Measurements from ENCODE around the gene PATE4. TPM values are rescaled to one million over a fixed set of nuclear protein-coding genes. Genes with fewer than 3 reads are reported as not detected.

The PATE4 gene
- polyA plus RNA-seq, 1 experiment: not detected

GRCh38 chr11:125886997-125887372 is 53.9 kb downstream of the PATE4 start:
- Histone ChIP-seq H3K27me3 (ENCODE audit: control insufficient read depth, insufficient read depth, low read length) (no peaks in the 10 kb centered on the region), H3K4me3 (ENCODE audit: low read depth, low read length) (peak overlapping the region; percentile 91), H3K27ac (ENCODE audit: low read depth, low read length) (peak overlapping the region; percentile 75), H3K9me3 (ENCODE audit: control insufficient read depth, insufficient read depth, low read length) (peaks cover 7% of the 10 kb centered on the region)
- TF ChIP-seq CTCF (IDR thresholded peaks at IDR 0.05; ENCODE audit: low read depth, low read length): no peak
- CTCF ChIA-PET: interaction anchor here (0.8 to 1.4 kb wide), 3 partner anchors 12 to 36 kb away, joined by 3 to 7 read pairs (median 4); partner anchors contain the start of gene PUS3
- POLR2A ChIA-PET: interaction anchor here (0.8 to 1.7 kb wide), 2 partner anchors 16 to 231 kb away, joined by 3 to 16 read pairs; partner anchors contain the start of gene PUS3
- no peak for DNase-seq (ENCODE audit: low read depth, low spot score)

GRCh38 chr11:125887373-125888324 is 54.5 kb downstream of the PATE4 start, which contains the start of gene HYLS1:
Gene HYLS1 (plus strand): TSS chr11:125887668. CDS start chr11:125899369, 11,701 bp downstream.
- H3K4me3 ChIP-seq (ENCODE audit: low read depth, low read length): peak within 1 kb of the TSS; percentile 91
- peak; percentile 25 for TF ChIP-seq CTCF (IDR thresholded peaks at IDR 0.05; ENCODE audit: low read depth, low read length)
- ChIA-PET POLR2A (interaction anchor here (0.8 to 1.7 kb wide), 3 partner anchors 15 to 262 kb away, joined by 3 to 16 read pairs (median 5); partner anchors contain the start of gene PUS3), CTCF (interaction anchor here (0.6 to 1.4 kb wide), 6 partner anchors 10 to 1712 kb away, joined by 3 to 4 read pairs (median 3); partner anchors contain the start of gene PUS3)
- peaks cover 7% of the 10 kb centered on the region for H3K9me3 ChIP-seq (ENCODE audit: control insufficient read depth, insufficient read depth, low read length)
- H3K27me3 ChIP-seq (ENCODE audit: control insufficient read depth, insufficient read depth, low read length): no peaks in the 10 kb centered on the region
- peak; percentile 92 for DNase-seq (ENCODE audit: low read depth, low spot score)
- peak within 1 kb of the TSS; percentile 75 for H3K27ac ChIP-seq (ENCODE audit: low read depth, low read length)

Other genes starting within 250 kb of the PATE4 start
- 382 and 401 TPM in 2 replicates for gene STT3A, start 240.5 kb upstream of the PATE4 start, polyA plus RNA-seq (2011; rRNA removed)
- 20.8 and 33.2 TPM in 2 replicates for gene CHEK1, start 208.2 kb upstream of the PATE4 start, polyA plus RNA-seq (2011; rRNA removed)
- gene ACRV1, start 152.5 kb upstream of the PATE4 start, polyA plus RNA-seq (2011; rRNA removed): not detected in 2 replicates
- not detected in 2 replicates for gene PATE1, start 87.0 kb upstream of the PATE4 start, polyA plus RNA-seq (2011; rRNA removed)
- gene PATE2, start 54.5 kb upstream of the PATE4 start, polyA plus RNA-seq (2011; rRNA removed): not detected in 2 replicates
- gene PATE3, start 45.2 kb upstream of the PATE4 start, polyA plus RNA-seq (2011; rRNA removed): not detected in 2 replicates
- 5.0 and 7.0 TPM in 2 replicates for gene HYLS1, start 54.4 kb downstream of the PATE4 start, polyA plus RNA-seq (2011; rRNA removed)
- gene PUS3, start 69.9 kb downstream of the PATE4 start, polyA plus RNA-seq (2011; rRNA removed): 9.5 and 13.2 TPM in 2 replicates
- not detected in 2 replicates for gene DDX25, start 71.2 kb downstream of the PATE4 start, polyA plus RNA-seq (2011; rRNA removed)
- gene VSIG10L2, start 112.7 kb downstream of the PATE4 start, polyA plus RNA-seq (2011; rRNA removed): not detected in 2 replicates
- gene CDON, start 229.6 kb downstream of the PATE4 start, polyA plus RNA-seq (2011; rRNA removed): 2.6 and 4.0 TPM in 2 replicates

Data from AG04450 (cell line).